Kidney epithelial cell (primary cell): ENCODE data around the gene STX12. TPM values are rescaled to one million over a fixed set of nuclear protein-coding genes. Genes with fewer than 3 reads are reported as not detected.

Experiments
- DNase-seq: peaks from one replicate; pipeline ENCODE4 v3.0.0-alpha.2; 2010; ENCODE audit warnings: low read depth
- H3K27me3 ChIP-seq: 2 replicates; pipeline ENCODE4 v1.6.0; 2011; ENCODE audit warnings: low read length; ENCODE audit not compliant: control insufficient read depth, insufficient read depth
- H3K36me3 ChIP-seq: 2 replicates; pipeline ENCODE4 v1.5.1; 2011; ENCODE audit warnings: low read length; ENCODE audit not compliant: control insufficient read depth, insufficient read depth
- H3K4me3 ChIP-seq: 2 replicates; pipeline ENCODE4 v1.5.1; 2011; ENCODE audit warnings: low read depth, mild to moderate bottlenecking, control low read depth, low read length
- CTCF ChIP-seq: IDR thresholded peaks from 2 replicates; pipeline ENCODE4 v1.5.1; 2011; ENCODE audit warnings: mild to moderate bottlenecking, moderate library complexity, low read length, control low read depth, inconsistent platforms; ENCODE audit not compliant: insufficient read depth, poor library complexity, severe bottlenecking
- total RNA-seq: library from RNA; depleted of rRNA; stranded (reverse); fragments of >200 nt; gene quantifications from 2 replicates; pipeline ENCODE4 v1.2.3, GENCODE V29; 2015

Gene STX12
- total RNA-seq, 1 donor from 2014 or later: 43.9 TPM

GRCh38 chr1:27830621-27831440 lies 57.8 kb downstream of the STX12 start, which contains the start of gene PPP1R8:
PPP1R8 (plus strand) TSS chr1:27830782; CDS start chr1:27830836, 54 bp downstream.
- DNase-seq: peak; percentile 90
- Histone ChIP-seq H3K4me3 (peak within 1 kb of the TSS; percentile 98), H3K27me3 (no peaks in the 10 kb centered on the region), H3K36me3 (no peaks in the 10 kb centered on the region)
- TF ChIP-seq CTCF: no peak

GRCh38 chr1:27831568-27832410 lies 58.8 kb downstream of the STX12 start:
- TF ChIP-seq CTCF: no peak
- Histone ChIP-seq H3K27me3 (no peaks in the 10 kb centered on the region), H3K36me3 (no peaks in the 10 kb centered on the region), H3K4me3 (peak overlapping the region; percentile 98)
- no peak for DNase-seq

GRCh38 chr1:27832762-27833161 lies 59.7 kb downstream of the STX12 start:
- no peak for TF ChIP-seq CTCF
- Histone ChIP-seq H3K36me3 (no peaks in the 10 kb centered on the region), H3K27me3 (no peaks in the 10 kb centered on the region), H3K4me3 (no peak overlapping the region)
- DNase-seq: no peak

GRCh38 chr1:27833470-27833869 lies 60.5 kb downstream of the STX12 start:
- Histone ChIP-seq H3K4me3 (no peak overlapping the region), H3K36me3 (no peaks in the 10 kb centered on the region), H3K27me3 (no peaks in the 10 kb centered on the region)
- no peak for TF ChIP-seq CTCF
- no peak for DNase-seq

- no peak overlapping the region for H3K4me3 ChIP-seq
- DNase-seq: no peak
- H3K27me3 ChIP-seq: no peaks in the 10 kb centered on the region
- no peaks in the 10 kb centered on the region for H3K36me3 ChIP-seq
- no peak for TF ChIP-seq CTCF
Observed at GRCh38 chr1:27835046-27835445, 62.0 kb downstream of the STX12 start.
